IPS-15b (cell line): ENCODE results near the gene GFRA1.

Source experiments
- H3K27me3 ChIP-seq: one replicate; pipeline ENCODE4 v1.6.1; 2013; ENCODE audit warnings: low read length; ENCODE audit not compliant: control insufficient read depth, insufficient read depth
- H3K36me3 ChIP-seq: one replicate; pipeline ENCODE4 v1.6.1; 2013; ENCODE audit warnings: low read length; ENCODE audit not compliant: control insufficient read depth, insufficient read depth
- H3K4me1 ChIP-seq: one replicate; pipeline ENCODE4 v1.6.1; 2013; ENCODE audit warnings: mild to moderate bottlenecking, low read length; ENCODE audit not compliant: control insufficient read depth, insufficient read depth
- H3K4me3 ChIP-seq: one replicate; pipeline ENCODE4 v1.5.1; 2013; ENCODE audit warnings: low read depth, low read length
- H3K9ac ChIP-seq: one replicate; pipeline ENCODE4 v1.6.1; 2013; ENCODE audit warnings: low read depth, mild to moderate bottlenecking, low read length
- H3K9me3 ChIP-seq: one replicate; pipeline ENCODE4 v1.6.1; 2013; ENCODE audit warnings: mild to moderate bottlenecking, low read length; ENCODE audit not compliant: control insufficient read depth, insufficient read depth

The GFRA1 gene

GRCh38 chr10:116147147-116147905, 125.7 kb downstream of the GFRA1 start:
- Histone ChIP-seq H3K4me1 (no peaks in the 10 kb centered on the region), H3K27me3 (no peaks in the 10 kb centered on the region), H3K9ac (no peak overlapping the region), H3K4me3 (no peak overlapping the region), H3K9me3 (no peaks in the 10 kb centered on the region), H3K36me3 (no peaks in the 10 kb centered on the region)

- Histone ChIP-seq H3K4me3 (no peak overlapping the region), H3K9ac (no peak overlapping the region), H3K9me3 (no peaks in the 10 kb centered on the region), H3K36me3 (no peaks in the 10 kb centered on the region), H3K4me1 (no peaks in the 10 kb centered on the region), H3K27me3 (no peaks in the 10 kb centered on the region)
Measured at GRCh38 chr10:116146372-116147140, 126.5 kb downstream of the GFRA1 start.

- no peaks in the 10 kb centered on the region for H3K36me3 ChIP-seq
- H3K9ac ChIP-seq = no peak overlapping the region
- H3K4me3 ChIP-seq = no peak overlapping the region
- no peaks in the 10 kb centered on the region for H3K9me3 ChIP-seq
- H3K27me3 ChIP-seq = no peaks in the 10 kb centered on the region
- H3K4me1 ChIP-seq = no peaks in the 10 kb centered on the region
Measured at GRCh38 chr10:116143673-116144222, 129.3 kb downstream of the GFRA1 start.

GRCh38 chr10:116141855-116142254, 131.2 kb downstream of the GFRA1 start:
- no peaks in the 10 kb centered on the region for H3K9me3 ChIP-seq
- no peaks in the 10 kb centered on the region for H3K4me1 ChIP-seq
- H3K4me3 ChIP-seq = no peak overlapping the region
- H3K27me3 ChIP-seq = no peaks in the 10 kb centered on the region
- H3K36me3 ChIP-seq = no peaks in the 10 kb centered on the region
- H3K9ac ChIP-seq = no peak overlapping the region

GRCh38 chr10:116141246-116141645, 131.8 kb downstream of the GFRA1 start:
- H3K4me1 ChIP-seq = no peaks in the 10 kb centered on the region
- H3K4me3 ChIP-seq = no peak overlapping the region
- H3K9ac ChIP-seq = no peak overlapping the region
- no peaks in the 10 kb centered on the region for H3K9me3 ChIP-seq
- no peaks in the 10 kb centered on the region for H3K36me3 ChIP-seq
- no peaks in the 10 kb centered on the region for H3K27me3 ChIP-seq

- Histone ChIP-seq H3K9ac (no peak overlapping the region), H3K27me3 (no peaks in the 10 kb centered on the region), H3K36me3 (no peaks in the 10 kb centered on the region), H3K4me3 (no peak overlapping the region), H3K9me3 (no peaks in the 10 kb centered on the region), H3K4me1 (no peaks in the 10 kb centered on the region)
Measured at GRCh38 chr10:116139886-116140285, 133.1 kb downstream of the GFRA1 start.

- Histone ChIP-seq H3K9me3 (no peaks in the 10 kb centered on the region), H3K4me1 (no peaks in the 10 kb centered on the region), H3K36me3 (no peaks in the 10 kb centered on the region), H3K9ac (no peak overlapping the region), H3K4me3 (no peak overlapping the region), H3K27me3 (no peaks in the 10 kb centered on the region)
Measured at GRCh38 chr10:116138897-116139296, 134.1 kb downstream of the GFRA1 start.

- no peak overlapping the region for H3K9ac ChIP-seq
- H3K4me3 ChIP-seq = no peak overlapping the region
- no peaks in the 10 kb centered on the region for H3K27me3 ChIP-seq
- no peaks in the 10 kb centered on the region for H3K4me1 ChIP-seq
- H3K9me3 ChIP-seq = no peaks in the 10 kb centered on the region
- no peaks in the 10 kb centered on the region for H3K36me3 ChIP-seq
Measured at GRCh38 chr10:116136261-116136660, 136.7 kb downstream of the GFRA1 start.

GRCh38 chr10:116134322-116134721, 138.7 kb downstream of the GFRA1 start:
- Histone ChIP-seq H3K4me3 (no peak overlapping the region), H3K9ac (no peak overlapping the region), H3K27me3 (no peaks in the 10 kb centered on the region), H3K9me3 (no peaks in the 10 kb centered on the region), H3K36me3 (no peaks in the 10 kb centered on the region), H3K4me1 (no peaks in the 10 kb centered on the region)

- no peak overlapping the region for H3K9ac ChIP-seq
- H3K4me3 ChIP-seq = no peak overlapping the region
- H3K4me1 ChIP-seq = no peaks in the 10 kb centered on the region
- H3K36me3 ChIP-seq = no peaks in the 10 kb centered on the region
- no peaks in the 10 kb centered on the region for H3K9me3 ChIP-seq
- H3K27me3 ChIP-seq = no peaks in the 10 kb centered on the region
Measured at GRCh38 chr10:116133634-116134033, 139.4 kb downstream of the GFRA1 start.

GRCh38 chr10:116132780-116133399, 140.1 kb downstream of the GFRA1 start:
- H3K4me3 ChIP-seq = no peak overlapping the region
- no peaks in the 10 kb centered on the region for H3K9me3 ChIP-seq
- no peaks in the 10 kb centered on the region for H3K27me3 ChIP-seq
- no peaks in the 10 kb centered on the region for H3K36me3 ChIP-seq
- H3K9ac ChIP-seq = no peak overlapping the region
- H3K4me1 ChIP-seq = no peaks in the 10 kb centered on the region
